ENCODE results near the gene RNF43.

The RNF43 gene

GRCh38 chr17:58417300-58418092, at the start of gene RNF43:
RNF43 (minus strand) TSS chr17:58417534; CDS start chr17:58415577, 1,957 bp downstream.
- DNase-seq: peak; percentile 91

GRCh38 chr17:58455491-58455890, 38.2 kb upstream of the RNF43 start:
- DNase-seq: no peak

- DNase-seq: no peak
Measured at GRCh38 chr17:58452738-58453137, 35.4 kb upstream of the RNF43 start.

DNA sequence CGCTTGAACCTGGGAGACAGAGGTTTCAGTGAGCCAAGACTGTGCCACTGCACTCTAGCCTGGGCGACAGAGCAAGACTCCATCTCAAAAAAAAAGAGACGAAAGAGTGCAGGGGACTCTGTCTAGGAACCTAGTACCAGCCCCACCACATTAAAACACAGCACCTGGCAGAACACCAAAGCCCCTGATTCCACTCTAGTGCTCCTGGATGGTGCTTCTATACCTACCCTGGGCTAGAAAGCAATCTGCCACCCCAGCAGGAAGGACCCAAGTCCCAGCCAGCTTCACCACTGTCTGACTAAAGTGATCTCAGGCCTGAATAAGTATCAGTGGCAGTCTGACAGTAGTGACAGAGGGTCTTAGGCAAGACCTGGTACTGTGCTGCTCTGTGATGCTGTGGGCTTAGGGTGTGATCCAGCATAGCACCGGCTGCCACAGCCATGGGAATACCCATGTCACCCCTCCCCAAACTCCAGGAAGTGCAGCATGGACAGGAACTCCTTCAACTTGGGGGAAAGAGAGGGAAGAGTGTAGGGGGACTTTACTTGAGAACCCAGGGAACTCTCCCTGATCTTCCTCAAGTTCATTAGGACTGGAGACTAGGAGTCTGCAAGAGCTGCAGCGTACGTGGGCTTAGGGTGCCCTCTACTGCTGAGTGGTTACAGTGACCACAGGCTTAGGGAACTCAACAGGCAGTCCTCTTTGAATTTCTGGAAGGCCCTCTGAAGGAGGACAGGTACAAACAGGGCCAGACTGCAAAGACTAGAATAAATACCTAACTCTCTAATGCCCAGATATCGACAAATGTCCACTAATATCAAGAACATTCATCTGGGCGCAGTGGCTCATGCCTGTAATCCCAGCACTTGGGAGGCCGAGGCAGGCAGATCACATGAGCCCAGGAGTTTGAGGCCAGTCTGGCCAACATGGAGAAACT, 30.0 kb upstream of the RNF43 start:
- peak; percentile 80 for DNase-seq

GRCh38 chr17:58446086-58446485, 28.8 kb upstream of the RNF43 start:
- DNase-seq: no peak

DNA sequence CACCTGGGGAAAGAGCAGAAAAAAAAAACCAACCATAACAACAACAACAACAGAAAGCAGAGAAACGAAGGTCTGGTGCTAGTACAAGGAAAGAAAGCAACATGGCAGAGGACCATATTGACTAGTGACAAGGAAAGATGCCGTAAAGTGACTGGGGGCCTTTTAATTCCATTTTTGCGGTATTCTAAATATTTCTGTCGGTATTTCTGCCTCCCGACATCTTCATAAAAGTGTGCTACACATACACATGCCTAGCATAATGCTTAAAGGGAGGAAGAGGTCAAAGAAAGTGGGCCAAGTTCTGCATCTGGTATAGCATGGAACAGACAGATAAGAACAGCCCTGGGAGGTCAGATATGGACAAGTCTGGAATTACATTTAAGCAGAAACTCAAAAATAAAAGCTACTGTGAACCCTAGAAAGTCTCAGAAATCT, 19.5 kb upstream of the RNF43 start:
- no peak for DNase-seq

- DNase-seq: no peak
Measured at GRCh38 chr17:58436245-58436644, 18.9 kb upstream of the RNF43 start.

DNA sequence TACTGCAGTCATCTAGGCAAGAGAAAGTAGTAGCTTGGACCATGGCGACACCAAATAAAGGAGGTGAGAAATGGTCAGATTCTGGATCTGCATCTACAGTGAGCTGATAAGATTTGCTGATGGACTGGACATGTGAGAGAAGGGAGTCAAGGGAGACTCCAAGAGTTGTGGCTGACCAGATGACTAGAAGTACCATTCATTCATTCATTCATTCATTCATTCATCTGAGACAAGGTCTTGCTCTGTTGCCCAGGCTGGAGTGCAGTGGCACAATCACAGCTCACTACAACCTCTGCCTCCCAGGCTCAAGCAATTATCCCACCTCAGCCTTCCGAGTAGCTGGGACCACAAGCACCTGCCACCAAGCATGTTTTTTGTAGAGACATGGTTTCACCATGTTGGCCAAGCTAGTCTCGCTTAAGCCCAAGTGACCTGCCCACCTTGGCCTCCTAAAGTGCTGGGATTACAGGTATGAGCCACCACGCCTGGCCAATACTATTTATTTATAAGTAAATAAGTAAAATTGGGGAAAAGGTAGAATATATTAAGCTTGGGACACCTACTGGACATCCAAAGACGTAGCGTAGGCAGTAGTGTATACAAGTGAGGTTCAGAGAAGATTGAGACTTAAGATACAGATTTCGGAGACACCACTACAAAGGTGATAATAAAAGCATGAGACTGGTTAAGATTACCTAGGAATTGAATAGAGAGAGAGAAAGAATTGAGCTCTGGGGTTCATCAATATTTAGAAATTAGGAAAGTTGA, 15.7 kb upstream of the RNF43 start:
- no peak for DNase-seq

DNA sequence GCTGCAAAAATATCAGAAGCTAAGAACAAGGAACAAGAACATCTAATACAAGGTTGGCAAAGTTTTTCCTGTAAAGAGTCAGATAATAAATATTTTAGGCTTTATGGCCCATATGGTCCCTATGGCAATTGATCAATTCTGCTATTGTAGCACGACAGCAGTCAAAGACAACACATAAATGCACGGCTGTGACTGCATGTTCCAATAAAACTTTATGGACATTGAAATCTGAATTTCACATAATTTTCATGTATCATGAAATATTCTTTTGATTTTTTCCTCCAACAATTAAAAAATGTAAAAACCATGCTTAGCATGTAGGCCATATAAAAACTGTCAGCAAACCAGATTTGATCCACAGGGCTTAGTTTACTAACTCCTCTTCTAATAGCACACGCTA, 10.5 kb upstream of the RNF43 start:
- no peak for DNase-seq

DNA sequence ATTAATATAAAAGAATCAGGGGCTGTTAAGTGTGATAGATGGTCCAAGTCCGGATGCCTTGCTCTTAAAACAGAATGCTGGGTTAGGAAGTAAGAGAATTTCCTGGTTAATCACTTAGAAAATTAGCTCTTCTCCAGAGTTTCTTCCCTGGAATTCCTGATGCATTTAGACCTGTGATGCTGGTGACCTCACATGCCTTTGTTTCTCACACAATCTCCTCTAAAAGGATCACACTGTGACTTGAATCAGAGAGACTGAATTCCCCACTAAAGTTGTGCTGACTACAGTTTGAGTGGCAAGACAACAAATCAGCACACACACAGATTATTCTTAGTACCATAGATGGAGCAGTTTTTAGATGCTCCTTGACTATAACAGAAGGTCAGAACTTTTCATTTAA, 4.4 kb upstream of the RNF43 start:
- DNase-seq: no peak

GRCh38 chr17:58420827-58421226, 3.5 kb upstream of the RNF43 start:
- no peak for DNase-seq

- DNase-seq: no peak
Measured at GRCh38 chr17:58416937-58417299, 416 bp downstream of the RNF43 start.

GRCh38 chr17:58416396-58416795, 938 bp downstream of the RNF43 start:
- DNase-seq: no peak

- DNase-seq: no peak
Measured at GRCh38 chr17:58415371-58416055, 1.8 kb downstream of the RNF43 start.

GRCh38 chr17:58414596-58414997, 2.7 kb downstream of the RNF43 start:
- DNase-seq: no peak

- DNase-seq: no peak
Measured at GRCh38 chr17:58413684-58414083, 3.6 kb downstream of the RNF43 start.

DNA sequence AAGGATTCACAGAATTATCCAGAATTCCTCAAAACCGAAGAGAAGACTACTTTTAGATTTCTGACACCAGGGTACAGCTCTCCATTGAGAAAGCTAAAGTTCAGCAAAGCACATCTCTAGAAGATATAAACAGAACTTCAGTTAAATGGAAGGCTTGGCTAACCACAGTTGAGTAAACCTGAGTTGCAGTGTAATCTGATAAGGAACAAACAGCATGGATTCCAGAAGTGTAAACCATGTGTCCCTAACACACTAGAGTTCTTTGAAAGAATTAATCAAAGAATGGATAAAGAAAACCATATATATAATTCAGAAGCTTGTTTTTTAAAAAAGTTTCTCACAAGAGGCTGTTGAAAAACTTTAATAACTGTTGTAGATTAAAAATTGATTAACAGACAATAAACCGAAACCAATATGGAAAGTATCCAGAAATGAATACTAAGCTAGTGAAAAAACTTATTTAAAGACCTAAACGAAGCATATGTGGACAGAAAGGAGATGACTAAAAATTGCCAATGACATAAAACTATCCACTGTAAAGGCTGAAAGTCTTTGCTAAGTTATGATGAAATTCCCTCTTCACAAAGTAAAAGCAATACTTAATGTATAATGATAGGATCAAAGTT, 4.3 kb downstream of the RNF43 start:
- DNase-seq: no peak

GRCh38 chr17:58412064-58412703, 5.2 kb downstream of the RNF43 start:
- DNase-seq: no peak

DNA sequence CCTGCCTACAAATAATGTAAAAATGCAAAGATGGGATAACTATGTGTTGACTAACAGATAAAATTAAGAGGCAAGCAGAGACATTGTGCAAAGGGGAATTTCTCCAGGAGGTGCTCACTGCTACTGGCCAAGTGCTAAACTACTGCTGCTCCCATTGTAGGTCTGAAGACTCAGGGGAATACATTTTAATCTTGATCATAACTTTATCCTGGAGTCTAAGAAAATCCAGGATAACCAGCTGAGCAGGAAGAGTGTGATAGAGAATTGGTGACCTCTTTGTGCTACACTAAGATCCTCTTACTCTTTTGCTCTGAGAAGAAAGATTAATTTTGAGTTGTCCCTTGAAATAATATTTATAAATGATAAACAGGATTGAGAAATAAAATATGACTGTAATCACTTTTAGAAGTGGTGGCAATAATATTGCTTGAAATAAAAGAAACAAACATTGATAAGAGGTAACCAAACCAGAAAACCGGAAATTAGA, 5.9 kb downstream of the RNF43 start:
- DNase-seq: no peak

DNA sequence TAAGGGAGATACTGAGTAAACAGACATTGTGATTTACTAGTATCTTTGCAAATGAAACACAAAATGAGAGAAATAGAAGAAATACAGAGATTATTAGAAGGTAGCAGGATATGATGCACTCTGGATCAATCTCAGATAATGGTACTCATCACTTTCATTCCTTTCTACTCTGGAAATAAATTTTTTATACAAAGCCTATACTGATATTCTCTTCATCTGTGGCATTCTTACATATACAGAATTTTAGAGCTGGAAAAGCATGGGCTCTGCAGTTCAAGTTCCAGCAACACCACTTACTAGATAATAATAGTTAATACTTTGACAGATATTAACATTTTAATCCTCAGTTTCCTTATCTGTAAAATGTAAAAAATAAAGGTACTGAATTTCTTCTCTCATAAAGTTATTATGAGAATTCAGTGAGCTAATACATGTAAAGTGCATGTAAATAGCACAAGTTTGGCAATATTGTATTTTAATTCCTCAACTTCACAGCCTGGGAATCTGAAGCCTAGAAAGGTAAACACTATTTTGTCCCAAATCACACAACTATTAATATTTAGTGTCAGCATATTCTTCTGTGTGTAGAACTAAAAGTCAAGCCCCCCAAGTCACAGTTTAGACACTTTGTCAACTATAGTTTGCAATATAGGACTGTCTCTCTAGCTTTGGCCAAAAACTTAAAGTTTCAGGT, 6.5 kb downstream of the RNF43 start:
- DNase-seq: no peak

- DNase-seq: no peak
Measured at GRCh38 chr17:58409432-58409831, 7.9 kb downstream of the RNF43 start.
